DMS153 (cell line): ENCODE data around the gene SERINC2.
"Not testable (repeated sequence)": the region's sequence is repeated elsewhere in the genome, so short reads cannot be mapped to it uniquely, and the experiment has no call there.

ENCODE experiments used
- DNase-seq: peaks from one replicate; lab custom pipeline; 2025; lab: John Stamatoyannopoulos, UW

The SERINC2 gene

GRCh38 chr1:31414980-31415370, 2.0 kb downstream of the SERINC2 start:
- no peak for DNase-seq

- DNase-seq: no peak
These were observed 2.6 kb downstream of the SERINC2 start for GRCh38 chr1:31415658-31416057.

GRCh38 chr1:31416101-31416736, 3.2 kb downstream of the SERINC2 start:
- DNase-seq: no peak

GRCh38 chr1:31417148-31417547, 4.1 kb downstream of the SERINC2 start:
- DNase-seq: no peak

- DNase-seq: no peak
These were observed 5.8 kb downstream of the SERINC2 start for GRCh38 chr1:31418626-31419323.

- no peak for DNase-seq
These were observed 7.7 kb downstream of the SERINC2 start for GRCh38 chr1:31420716-31421115.

GRCh38 chr1:31421371-31422040, 8.5 kb downstream of the SERINC2 start:
- no peak for DNase-seq

GRCh38 chr1:31422505-31423319, 9.7 kb downstream of the SERINC2 start:
- peak; percentile 89 for DNase-seq

GRCh38 chr1:31423418-31423947, 10.5 kb downstream of the SERINC2 start:
- DNase-seq: no peak

GRCh38 chr1:31424568-31424967, 11.6 kb downstream of the SERINC2 start:
- no peak for DNase-seq

GRCh38 chr1:31425301-31426081, 12.5 kb downstream of the SERINC2 start:
- DNase-seq: no peak

- DNase-seq: no peak
These were observed 13.4 kb downstream of the SERINC2 start for GRCh38 chr1:31426249-31426922.

GRCh38 chr1:31427322-31427721, 14.3 kb downstream of the SERINC2 start:
- no peak for DNase-seq

GRCh38 chr1:31428436-31429221, 15.6 kb downstream of the SERINC2 start:
- no peak for DNase-seq

- no peak for DNase-seq
These were observed 16.6 kb downstream of the SERINC2 start for GRCh38 chr1:31429583-31429982.

GRCh38 chr1:31431351-31432257, 18.6 kb downstream of the SERINC2 start:
- not testable (repeated sequence) for DNase-seq

GRCh38 chr1:31432592-31433395, 19.8 kb downstream of the SERINC2 start:
- DNase-seq: no peak

GRCh38 chr1:31433396-31433930, 20.4 kb downstream of the SERINC2 start:
- no peak for DNase-seq
